OCI-LY3 (cell line): Measurements from ENCODE around the gene CABP7.

Experiments used
- H2AFZ ChIP-seq: fragments of 200-600, 300-600 bp; shearing (Covaris generic); 2 replicates; pipeline ENCODE4 v1.6.0; 2014; ENCODE audit warnings: antibody characterized with exemption, low read depth, low read length
- H3K27ac ChIP-seq: fragments of 200-600, 300-600 bp; sonication (generic); 2 replicates; pipeline ENCODE4 v1.5.1; 2014; ENCODE audit warnings: mild to moderate bottlenecking, low read length, moderate library complexity, mixed read lengths
- H3K27me3 ChIP-seq: fragments of 200-600, 300-600 bp; sonication (generic); 2 replicates; pipeline ENCODE4 v1.6.1; 2014; ENCODE audit warnings: low read depth, low read length, mixed read lengths
- H3K36me3 ChIP-seq: fragments of 200-600, 300-600 bp; sonication (generic); replicated peaks from 2 replicates; pipeline ENCODE3; 2014; ENCODE audit warnings: low read depth, low read length, mixed read lengths
- H3K4me1 ChIP-seq: fragments of 300-600, 200-600 bp; sonication (generic); 2 replicates; pipeline ENCODE4 v1.6.1; 2014; ENCODE audit warnings: low read length, mixed read lengths
- H3K4me2 ChIP-seq: fragments of 200-600, 300-600 bp; sonication (generic); 2 replicates; pipeline ENCODE4 v1.6.1; 2014; ENCODE audit warnings: low read length, mixed read lengths
- H3K4me3 ChIP-seq: fragments of 300-600, 200-600 bp; sonication (generic); 2 replicates; pipeline ENCODE4 v1.5.1; 2014; ENCODE audit warnings: antibody characterized with exemption, mild to moderate bottlenecking, low read length, moderate library complexity
- H3K79me2 ChIP-seq: fragments of 300-600, 200-600 bp; shearing (Covaris generic); 2 replicates; pipeline ENCODE4 v1.6.1; 2014; ENCODE audit warnings: mild to moderate bottlenecking, low read length, mixed read lengths
- H3K9ac ChIP-seq: fragments of 300-600, 200-600 bp; shearing (Covaris generic); 2 replicates; pipeline ENCODE4 v1.6.0; 2014; ENCODE audit warnings: mild to moderate bottlenecking, low read length, moderate library complexity
- H3K9me3 ChIP-seq: fragments of 200-600, 300-600 bp; shearing (Covaris generic); 2 replicates; pipeline ENCODE4 v1.6.1; 2014; ENCODE audit warnings: low read length, mixed read lengths; ENCODE audit not compliant: insufficient read depth
- H4K20me1 ChIP-seq: fragments of 200-600, 300-600 bp; sonication (generic); 2 replicates; pipeline ENCODE4 v1.6.1; 2016; ENCODE audit warnings: low read length, mixed read lengths; ENCODE audit not compliant: insufficient read depth
- CTCF ChIP-seq: fragments of 200-600, 300-600 bp; sonication (generic); IDR thresholded peaks from 2 replicates; pipeline ENCODE4 v1.5.1; 2014; ENCODE audit warnings: antibody characterized with exemption, low read length, low read depth
- EZH2phosphoT487 ChIP-seq: fragments of 200-600 bp; shearing (Covaris generic); IDR thresholded peaks from 2 replicates; pipeline ENCODE4 v1.6.1; 2018; ENCODE audit warnings: antibody characterized with exemption, mixed run types, low read depth

CABP7 gene

GRCh38 chr22:29717789-29718188, 2.0 kb upstream of the CABP7 start:
- Histone ChIP-seq H3K27ac (no peak overlapping the region), H3K9me3 (no peaks in the 10 kb centered on the region), H3K79me2 (no peaks in the 10 kb centered on the region), H4K20me1 (peaks cover 17% of the 10 kb centered on the region; the same call in 1 of the 2 replicates), H3K4me2 (no peak overlapping the region), H3K4me1 (no peaks in the 10 kb centered on the region), H3K27me3 (0 out of 2 replicates have a peak, but pooled peaks cover 6% of the 10 kb centered on the region), H3K9ac (no peak overlapping the region), H2AFZ (no peak overlapping the region), H3K36me3 (no peaks in the 10 kb centered on the region), H3K4me3 (no peak overlapping the region)
- TF ChIP-seq EZH2phosphoT487 (no peak), CTCF (no peak)

GRCh38 chr22:29718949-29719898, 579 bp upstream of the CABP7 start:
- Histone ChIP-seq H3K9ac (no peak overlapping the region), H3K27ac (no peak overlapping the region), H3K27me3 (no peaks in the 10 kb centered on the region), H3K79me2 (no peaks in the 10 kb centered on the region), H3K9me3 (no peaks in the 10 kb centered on the region), H3K36me3 (no peaks in the 10 kb centered on the region), H2AFZ (no peak overlapping the region), H3K4me1 (no peaks in the 10 kb centered on the region), H4K20me1 (peaks cover 14% of the 10 kb centered on the region; the same call in 1 of the 2 replicates), H3K4me3 (no peak overlapping the region), H3K4me2 (no peak overlapping the region)
- TF ChIP-seq EZH2phosphoT487 (no peak), CTCF (no peak)

GRCh38 chr22:29720811-29721323, 1.1 kb downstream of the CABP7 start:
- no peaks in the 10 kb centered on the region for H3K79me2 ChIP-seq
- H3K36me3 ChIP-seq = no peaks in the 10 kb centered on the region
- no peaks in the 10 kb centered on the region for H3K9me3 ChIP-seq
- H4K20me1 ChIP-seq = peaks cover 10% of the 10 kb centered on the region; the same call in 1 of the 2 replicates
- no peak overlapping the region for H3K4me2 ChIP-seq
- no peak overlapping the region for H3K9ac ChIP-seq
- H3K27me3 ChIP-seq = 0 out of 2 replicates have a peak, but pooled peaks cover 4% of the 10 kb centered on the region
- no peaks in the 10 kb centered on the region for H3K4me1 ChIP-seq
- no peak overlapping the region for H3K4me3 ChIP-seq
- H2AFZ ChIP-seq = no peak overlapping the region
- no peak overlapping the region for H3K27ac ChIP-seq
- TF ChIP-seq EZH2phosphoT487 (no peak), CTCF (no peak)

- Histone ChIP-seq H3K4me1 (no peaks in the 10 kb centered on the region), H3K9me3 (no peaks in the 10 kb centered on the region)
- no peak for TF ChIP-seq EZH2phosphoT487
- TF ChIP-seq CTCF = no peak
These were observed 2.3 kb downstream of the CABP7 start for GRCh38 chr22:29722151-29722550.

More at GRCh38 chr22:29722151-29722550, 2.3 kb downstream of the CABP7 start:
- H3K4me3 ChIP-seq = no peak overlapping the region
- 0 out of 2 replicates have a peak, but pooled peaks cover 4% of the 10 kb centered on the region for H3K27me3 ChIP-seq
- H3K27ac ChIP-seq = no peak overlapping the region
- H3K9ac ChIP-seq = no peak overlapping the region
- no peak overlapping the region for H2AFZ ChIP-seq
- H3K79me2 ChIP-seq = no peaks in the 10 kb centered on the region
- peaks cover 8% of the 10 kb centered on the region; the same call in 1 of the 2 replicates for H4K20me1 ChIP-seq
- H3K4me2 ChIP-seq = no peak overlapping the region
- H3K36me3 ChIP-seq = no peaks in the 10 kb centered on the region
